ENCODE measurements around the gene PDS5B.

PDS5B gene

GRCh38 chr13:32790731-32791130 lies 204.5 kb downstream of the PDS5B start:
- in situ Hi-C loops (cut with HindIII; ENCODE audit: low pct_ligation_motif_present, low sequenced_read_pairs): no loop called here

GRCh38 chr13:32791545-32792172 lies 205.4 kb downstream of the PDS5B start:
- TF ChIP-seq, protein P1, sequence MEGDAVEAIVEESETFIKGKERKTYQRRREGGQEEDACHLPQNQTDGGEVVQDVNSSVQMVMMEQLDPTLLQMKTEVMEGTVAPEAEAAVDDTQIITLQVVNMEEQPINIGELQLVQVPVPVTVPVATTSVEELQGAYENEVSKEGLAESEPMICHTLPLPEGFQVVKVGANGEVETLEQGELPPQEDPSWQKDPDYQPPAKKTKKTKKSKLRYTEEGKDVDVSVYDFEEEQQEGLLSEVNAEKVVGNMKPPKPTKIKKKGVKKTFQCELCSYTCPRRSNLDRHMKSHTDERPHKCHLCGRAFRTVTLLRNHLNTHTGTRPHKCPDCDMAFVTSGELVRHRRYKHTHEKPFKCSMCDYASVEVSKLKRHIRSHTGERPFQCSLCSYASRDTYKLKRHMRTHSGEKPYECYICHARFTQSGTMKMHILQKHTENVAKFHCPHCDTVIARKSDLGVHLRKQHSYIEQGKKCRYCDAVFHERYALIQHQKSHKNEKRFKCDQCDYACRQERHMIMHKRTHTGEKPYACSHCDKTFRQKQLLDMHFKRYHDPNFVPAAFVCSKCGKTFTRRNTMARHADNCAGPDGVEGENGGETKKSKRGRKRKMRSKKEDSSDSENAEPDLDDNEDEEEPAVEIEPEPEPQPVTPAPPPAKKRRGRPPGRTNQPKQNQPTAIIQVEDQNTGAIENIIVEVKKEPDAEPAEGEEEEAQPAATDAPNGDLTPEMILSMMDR (IDR thresholded peaks at IDR 0.05; ENCODE audit: low read depth, low read length, missing control alignments): no peak
- no peaks in the 10 kb centered on the region for H3K27me3 ChIP-seq (replicated peaks)
- H3K36me3 ChIP-seq (replicated peaks): no peaks in the 10 kb centered on the region
- no peak for DNase-seq
- in situ Hi-C loops (cut with HindIII; ENCODE audit: low pct_ligation_motif_present, low sequenced_read_pairs): no loop called here
- H3K27ac ChIP-seq: no peak overlapping the region
- no peak overlapping the region for H3K4me3 ChIP-seq (ENCODE audit: low read depth, low read length)

More at GRCh38 chr13:32790731-32791130, 204.5 kb downstream of the PDS5B start:
- Histone ChIP-seq H3K27me3 (replicated peaks) (no peaks in the 10 kb centered on the region), H3K4me3 (ENCODE audit: low read depth, low read length) (no peak overlapping the region), H3K36me3 (replicated peaks) (no peaks in the 10 kb centered on the region), H3K27ac (no peak overlapping the region)
- DNase-seq: no peak
- TF ChIP-seq, protein P1 (IDR thresholded peaks at IDR 0.05; ENCODE audit: low read depth, low read length, missing control alignments): peak; percentile 38

GRCh38 chr13:32796754-32797153 lies 210.5 kb downstream of the PDS5B start:
- TF ChIP-seq, protein P1 (IDR thresholded peaks at IDR 0.05; ENCODE audit: low read depth, low read length, missing control alignments): no peak
- H3K4me3 ChIP-seq (ENCODE audit: low read depth, low read length): no peak overlapping the region
- H3K27ac ChIP-seq: no peak overlapping the region
- in situ Hi-C loops (cut with HindIII; ENCODE audit: low pct_ligation_motif_present, low sequenced_read_pairs): no loop called here
- DNase-seq: no peak
- H3K36me3 ChIP-seq (replicated peaks): no peaks in the 10 kb centered on the region
- no peaks in the 10 kb centered on the region for H3K27me3 ChIP-seq (replicated peaks)

GRCh38 chr13:32802159-32802558 lies 215.9 kb downstream of the PDS5B start:
- H3K4me3 ChIP-seq (ENCODE audit: low read depth, low read length): no peak overlapping the region
- no peak overlapping the region for H3K27ac ChIP-seq
- in situ Hi-C loops (cut with HindIII; ENCODE audit: low pct_ligation_motif_present, low sequenced_read_pairs): no loop called here
- no peak for DNase-seq
- no peaks in the 10 kb centered on the region for H3K36me3 ChIP-seq (replicated peaks)
- TF ChIP-seq, protein P1 (IDR thresholded peaks at IDR 0.05; ENCODE audit: low read depth, low read length, missing control alignments): no peak
- no peaks in the 10 kb centered on the region for H3K27me3 ChIP-seq (replicated peaks)

- no peaks in the 10 kb centered on the region for H3K36me3 ChIP-seq (replicated peaks)
- H3K4me3 ChIP-seq (ENCODE audit: low read depth, low read length): no peak overlapping the region
- in situ Hi-C loops (cut with HindIII; ENCODE audit: low pct_ligation_motif_present, low sequenced_read_pairs): no loop called here
- no peak for DNase-seq
- no peaks in the 10 kb centered on the region for H3K27me3 ChIP-seq (replicated peaks)
- TF ChIP-seq, protein P1 (IDR thresholded peaks at IDR 0.05; ENCODE audit: low read depth, low read length, missing control alignments): no peak
- H3K27ac ChIP-seq: no peak overlapping the region
These were observed 218.5 kb downstream of the PDS5B start for GRCh38 chr13:32804673-32805230.

Measured in brain microvascular endothelial cell (primary cell).